K562 (cell line): ENCODE results near the gene MINDY3. TPM values are rescaled to one million over a fixed set of nuclear protein-coding genes. Genes with fewer than 3 reads are reported as not detected.

ENCODE experiments used
- ATAC-seq: fragments of 200-7000 bp; cut with Tn5 transposase; 3 replicates; pipeline ENCODE4 v1.9.1; 2020; ENCODE audit warnings: moderate library complexity
- BruUV-seq: library from RNA; stranded (reverse); fragments of 400-500 nt; replicated peaks from 2 replicates; lab custom pipeline; 2021; lab: Mats Ljungman, UMichigan
- CTCF ChIA-PET: fragments of 300-600 bp; formaldehyde crosslinking; extraction: SDS; loops from one replicate; lab custom pipeline; 2021; ENCODE audit warnings: low intra/inter-chr PET ratio; lab: Yijun Ruan, JAX
- POLR2A ChIA-PET: fragments of 300-600, 350-650 bp; sonication (Branson Sonifier 250); formaldehyde crosslinking; extraction: SDS; loops from one replicate; lab custom pipeline; 2021; ENCODE audit warnings: antibody characterized with exemption, inconsistent platforms; lab: Yijun Ruan, JAX
- DNase-seq, 4 experiments: peaks; one replicate each; pipeline versions ENCODE4 v3.0.0 to v3.0.0-alpha.2; 2011 to 2018; ENCODE audit warnings: low spot score in 3 of 4, mixed read lengths in 3 of 4; ENCODE audit errors: extremely low read depth in 1 of 4
- FAIRE-seq: peaks from 2 replicates; lab custom pipeline; 2011; peaks lifted over from hg19 to GRCh38; lab: Jason Lieb, UNC
- H2AFZ ChIP-seq: 2 replicates; pipeline ENCODE4 v1.6.0; 2011; ENCODE audit warnings: low read depth, low read length, control low read depth, inconsistent platforms
- H3K27ac ChIP-seq: fragments of 200-600 bp; 3 replicates; pipeline ENCODE4 v1.8.0; 2011; ENCODE audit warnings: low read depth, mild to moderate bottlenecking, control low read depth, inconsistent platforms, low read length, moderate library complexity, mixed read lengths; ENCODE audit errors: extremely low read depth
- H3K27me3 ChIP-seq, 2 experiments: fragments of 300-600 bp in 1 of 2; 2 replicates in 1 of 2; 3 replicates in 1 of 2; pipeline versions ENCODE4 v1.6.0 to v1.8.0; 2011; ENCODE audit warnings: inconsistent platforms in 2 of 2, low read length in 2 of 2, mild to moderate bottlenecking in 1 of 2, mixed read lengths in 1 of 2, moderate library complexity in 1 of 2; ENCODE audit not compliant: control insufficient read depth in 2 of 2, insufficient read depth in 2 of 2
- H3K36me3 ChIP-seq: fragments of 300-600 bp; 3 replicates; pipeline ENCODE4 v1.8.0; 2011; ENCODE audit warnings: mild to moderate bottlenecking, low read length, inconsistent platforms; ENCODE audit not compliant: control insufficient read depth, insufficient read depth
- H3K4me1 ChIP-seq, 2 experiments: fragments of 200-600 bp in 1 of 2; replicated peaks in 1 of 2; 2 replicates in 1 of 2; 3 replicates in 1 of 2; pipeline versions ENCODE4 v1.5.1 to v1.8.0; 2011; ENCODE audit warnings: inconsistent platforms in 2 of 2, low read length in 2 of 2, mild to moderate bottlenecking in 1 of 2, mixed read lengths in 1 of 2, moderate library complexity in 1 of 2; ENCODE audit not compliant: control insufficient read depth in 2 of 2, insufficient read depth in 2 of 2
- H3K4me2 ChIP-seq: 2 replicates; pipeline ENCODE4 v1.6.1; 2011; ENCODE audit warnings: low read length, control low read depth, inconsistent platforms, mixed read lengths; ENCODE audit not compliant: insufficient read depth
- H3K4me3 ChIP-seq: fragments of 200-600 bp; sonication (generic), shearing (Covaris generic); 2 replicates; pipeline ENCODE4 v1.5.1; 2016; ENCODE audit warnings: control low read depth, inconsistent platforms
- H3K79me2 ChIP-seq: fragments of 200-600 bp; 3 replicates; pipeline ENCODE4 v1.8.0; 2011; ENCODE audit warnings: low read length, inconsistent platforms; ENCODE audit not compliant: control insufficient read depth, insufficient read depth
- H3K9ac ChIP-seq, 2 experiments: 2 replicates each; pipeline versions ENCODE4 v1.6.0 to v1.6.1; 2011; ENCODE audit warnings: low read depth in 2 of 2, low read length in 2 of 2, control low read depth in 1 of 2, inconsistent platforms in 1 of 2, mild to moderate bottlenecking in 1 of 2, mixed read lengths in 1 of 2; ENCODE audit not compliant: insufficient read depth in 1 of 2
- H3K9me1 ChIP-seq: one replicate; pipeline ENCODE4 v1.6.0; 2011; ENCODE audit warnings: inconsistent platforms, mild to moderate bottlenecking, low read length, moderate library complexity; ENCODE audit not compliant: control insufficient read depth, insufficient read depth
- H3K9me3 ChIP-seq: replicated peaks from 2 replicates; pipeline ENCODE4 v1.5.1; 2011; ENCODE audit warnings: low read depth, low read length, inconsistent platforms; ENCODE audit not compliant: control insufficient read depth, insufficient read depth
- H4K20me1 ChIP-seq: replicated peaks from 2 replicates; pipeline ENCODE4 v1.6.1; 2011; ENCODE audit warnings: low read length, inconsistent platforms, mixed read lengths; ENCODE audit not compliant: control insufficient read depth, insufficient read depth
- ARID1B ChIP-seq: fragments of 450-650 bp; IDR thresholded peaks from 2 replicates; pipeline ENCODE4 v1.6.1; 2016; ENCODE audit warnings: antibody characterized with exemption, mild to moderate bottlenecking, inconsistent platforms
- CBFA2T2 ChIP-seq: fragments of 450-650 bp; conservative IDR thresholded peaks from 2 replicates; pipeline ENCODE4 v1.6.1; 2017; ENCODE audit warnings: mild to moderate bottlenecking
- CBFA2T3 ChIP-seq: fragments of 450-650 bp; IDR thresholded peaks from 2 replicates; pipeline ENCODE4 v1.6.1; 2017
- ELK3 ChIP-seq: fragments of 450-650 bp; formaldehyde crosslinking; IDR thresholded peaks from 2 replicates; pipeline ENCODE4 v1.4.0; 2020; ENCODE audit warnings: mild to moderate bottlenecking
- EP400 ChIP-seq: fragments of 450-650 bp; IDR thresholded peaks from 2 replicates; pipeline ENCODE4 v1.6.1; 2017; ENCODE audit warnings: antibody characterized with exemption, mild to moderate bottlenecking, moderate library complexity
- HDAC1 ChIP-seq, 2 experiments: fragments of 450-650 bp; IDR thresholded peaks; 2 replicates each; pipeline ENCODE4 v1.6.1; 2016 to 2017; ENCODE audit warnings: inconsistent platforms in 1 of 2, mild to moderate bottlenecking in 1 of 2, moderate library complexity in 1 of 2
- MEIS2 ChIP-seq: fragments of 450-650 bp; IDR thresholded peaks from 2 replicates; pipeline ENCODE4 v1.6.1; 2014; ENCODE audit warnings: mild to moderate bottlenecking; ENCODE audit not compliant: partially characterized antibody
- MNT ChIP-seq, 2 experiments: fragments of 450-650 bp; conservative IDR thresholded peaks; 2 replicates each; pipeline ENCODE4 v1.6.1; 2017; ENCODE audit warnings: mild to moderate bottlenecking in 2 of 2, moderate library complexity in 2 of 2
- TCF3 ChIP-seq: sonication (generic); formaldehyde crosslinking; IDR thresholded peaks from 2 replicates; pipeline ENCODE4 v1.4.0; 2020; ENCODE audit warnings: mild to moderate bottlenecking, missing genetic modification reagents
- TEAD4 ChIP-seq, 2 experiments: sonication (generic) in 1 of 2; formaldehyde crosslinking in 1 of 2; IDR thresholded peaks; 2 replicates each; pipeline versions ENCODE4 v1.6.1 to v1.8.0; 2012 to 2022; ENCODE audit warnings: borderline replicate concordance in 1 of 2, inconsistent platforms in 1 of 2, low read length in 1 of 2, mild to moderate bottlenecking in 1 of 2, missing genetic modification reagents in 1 of 2
- ZNF174 ChIP-seq: fragments of 250-450 bp; sonication (Bioruptor Pico); IDR thresholded peaks from 2 replicates; pipeline ENCODE4 v1.4.0; 2020; ENCODE audit warnings: mild to moderate bottlenecking
- ZNF592 ChIP-seq: fragments of 450-650 bp; IDR thresholded peaks from 2 replicates; pipeline ENCODE4 v1.6.1; 2017; ENCODE audit warnings: antibody characterized with exemption, mild to moderate bottlenecking
- WGBS: fragments of 100-300 bp; shearing (Covaris generic); methylation state at CpG from one replicate; pipeline ENCODE4 v1.1.6; 2016; ENCODE audit warnings: low coverage, mixed read lengths; ENCODE audit not compliant: insufficient coverage; ENCODE audit errors: missing lambda C conversion rate; 5-methylcytosine and 5-hydroxymethylcytosine counted together
- in situ Hi-C: fragments of 300-500 bp; cut with MboI; formaldehyde crosslinking; loops from 4 replicates; pipeline ENCODE4 v1.15.0; 2018; ENCODE audit warnings: inconsistent platforms, mixed read lengths
- intact Hi-C: fragments of 100-400 bp; cut with micrococcal nuclease; formaldehyde crosslinking; loops from 2 replicates; pipeline ENCODE4 v1.14.2; 2022
- polyA plus RNA-seq, 8 experiments: library from polyadenylated mRNA; depleted of rRNA in 4 of 8; stranded (reverse) in 5 of 8; unstranded in 3 of 8; fragments of >200 nt; fragmentation: Nextera tagmentation in 2 of 8; fragmentation: Illumina TruSeq in 1 of 8; extraction: Ambion mirVana in 2 of 8; extraction: Trizol in 1 of 8; gene quantifications; 2 replicates each; pipeline versions ENCODE4 v1.2.1 to v1.2.3, GENCODE V29; 2011 to 2014; ENCODE audit warnings: inconsistent platforms in 1 of 8, missing spikeins in 1 of 8
- total RNA-seq, 7 experiments: library from RNA; depleted of rRNA in 6 of 7; stranded (reverse); fragments of >200 nt in 6 of 7; fragmentation: Illumina TruSeq in 2 of 7; extraction: Trizol in 2 of 7; gene quantifications; 2 replicates each; pipeline versions ENCODE4 v1.2.1 to v1.2.3, GENCODE V29; 2011 to 2021; ENCODE audit warnings: low replicate concordance in 1 of 7

Gene MINDY3
- total and polyA plus RNA-seq, 9 of the 15 experiments (the other 6 are each of a cell fraction or from before 2014, with no cell fraction given) = 14.0 to 35.9 (median 23.6) TPM

- peaks cover 0 to 53% of the 10 kb centered on the region in 2 experiments; a peak in 3 of 5 replicates for H3K4me1 ChIP-seq
- WGBS = 19% methylated on average over 5 of the region's 5 CpGs
- no peaks in the 10 kb centered on the region for H3K27me3 ChIP-seq
- DNase-seq (peak in 2 of 4 experiments; percentile 25 to 62), FAIRE-seq (peak; percentile 6), ATAC-seq (peak; percentile 16)
- peaks cover 16% of the 10 kb centered on the region for H3K9me3 ChIP-seq
- CTCF ChIA-PET = no interaction called here
- peaks cover 35% of the 10 kb centered on the region for H3K36me3 ChIP-seq
- POLR2A ChIA-PET = interaction anchor here (0.9 to 1.4 kb wide), 2 partner anchors 9 to 13 kb away, joined by 3 to 4 read pairs; no protein-coding TSS in a partner anchor
- no peak overlapping the region for H2AFZ ChIP-seq
- in situ Hi-C loops = no loop called here
- BruUV-seq = TSS peak; percentile 42
- intact Hi-C loops = loop anchor here (5.0 kb wide), 1 partner anchor 52 kb away; no protein-coding TSS in a partner anchor
- H3K27ac ChIP-seq = peak overlapping the region; percentile 48
- peaks cover 81% of the 10 kb centered on the region for H3K79me2 ChIP-seq
- peak overlapping the region; percentile 49 for H3K4me2 ChIP-seq
- H3K9me1 ChIP-seq = no peaks in the 10 kb centered on the region
- H3K9ac ChIP-seq = peak overlapping the region; percentile 18 to 40; a peak in 2 of 4 replicates
- no peak overlapping the region for H3K4me3 ChIP-seq
- H4K20me1 ChIP-seq = no peaks in the 10 kb centered on the region
- TF ChIP-seq ZNF592 (0 out of 2 replicates have a peak, but pooled peaks have one; percentile 56), CBFA2T2 (0 out of 2 replicates have a peak, but pooled peaks have one; percentile 4), TCF3 (CRISPR knock-in tag) (peak; percentile 47), ZNF174 (no peak), MNT (conservative IDR thresholded peaks at IDR 0.05) (peak in 1 of 2 experiments; percentile 35; a peak in 1 of 4 replicates), EP400 (peak; percentile 56; the same call in 1 of the 2 replicates), ELK3 (CRISPR knock-in tag) (no peak), TEAD4 (IDR thresholded peaks at IDR 0.05; ENCODE audit: low read length) (peak; percentile 44; the same call in 1 of the 2 replicates), TEAD4 (CRISPR knock-in tag; IDR thresholded peaks at IDR 0.05; ENCODE audit: borderline replicate concordance) (no peak), HDAC1 (IDR thresholded peaks at IDR 0.05) (0 out of 4 replicates have a peak, but pooled peaks of 1 of the 2 experiments have one; percentile 21), MEIS2 (peak; percentile 62), CBFA2T3 (peak; percentile 50), ARID1B (peak; percentile 20; the same call in 1 of the 2 replicates)
Measured at GRCh38 chr10:15805395-15806058, 54.8 kb downstream of the MINDY3 start.
